NT2/D1 (cell line): ENCODE data around the gene SPRYD3.
A peak's percentile ranks its signal among the peaks of the same experiment; 100 is the strongest.
"Not testable (repeated sequence)": the region's sequence is repeated elsewhere in the genome, so short reads cannot be mapped to it uniquely, and the experiment has no call there.

Source experiments
- DNase-seq: peaks from one replicate; pipeline ENCODE4 v3.0.0-alpha.2; 2011; ENCODE audit warnings: low read depth, low spot score
- H3K27me3 ChIP-seq: 2 replicates; pipeline ENCODE4 v1.6.0; 2011; ENCODE audit warnings: mild to moderate bottlenecking; ENCODE audit not compliant: insufficient read length, insufficient read depth
- H3K36me3 ChIP-seq: 2 replicates; pipeline ENCODE4 v1.6.1; 2011; ENCODE audit warnings: mild to moderate bottlenecking, low read length, mixed read lengths; ENCODE audit not compliant: insufficient read depth, insufficient read length
- H3K4me1 ChIP-seq: 2 replicates; pipeline ENCODE4 v1.5.1; 2011; ENCODE audit not compliant: insufficient read depth, insufficient read length
- H3K4me3 ChIP-seq: 2 replicates; pipeline ENCODE4 v1.5.1; 2011; ENCODE audit warnings: low read depth; ENCODE audit not compliant: insufficient read length
- H3K9ac ChIP-seq: 2 replicates; pipeline ENCODE4 v1.6.0; 2011; ENCODE audit warnings: low read depth; ENCODE audit not compliant: insufficient read length
- H3K9me3 ChIP-seq: 2 replicates; pipeline ENCODE4 v1.5.1; 2011; ENCODE audit warnings: mild to moderate bottlenecking, low read length; ENCODE audit not compliant: insufficient read depth
- SUZ12 ChIP-seq: IDR thresholded peaks from 2 replicates; pipeline ENCODE4 v1.6.1; 2011; ENCODE audit not compliant: insufficient read length, insufficient read depth; ENCODE audit errors: extremely low read depth
- YY1 ChIP-seq: IDR thresholded peaks from 2 replicates; pipeline ENCODE4 v1.6.1; 2011; ENCODE audit not compliant: insufficient read length, insufficient read depth
- ZNF274 ChIP-seq: IDR thresholded peaks from 2 replicates; pipeline ENCODE4 v1.6.1; 2011; ENCODE audit warnings: mild to moderate bottlenecking, low read depth, low read length

The SPRYD3 gene

GRCh38 chr12:53096089-53096741 lies 17.0 kb upstream of the SPRYD3 start:
- H3K4me1 ChIP-seq: peaks cover 23% of the 10 kb centered on the region
- H3K36me3 ChIP-seq: peaks cover 3% of the 10 kb centered on the region
- no peak for DNase-seq
- peak overlapping the region; percentile 28 for H3K9ac ChIP-seq
- TF ChIP-seq YY1 (no peak), SUZ12 (no peak), ZNF274 (no peak)
- H3K27me3 ChIP-seq: peaks cover 31% of the 10 kb centered on the region
- no peaks in the 10 kb centered on the region for H3K9me3 ChIP-seq
- H3K4me3 ChIP-seq: peak overlapping the region; percentile 66

GRCh38 chr12:53095596-53095895 lies 16.4 kb upstream of the SPRYD3 start:
- H3K36me3 ChIP-seq, H3K9ac ChIP-seq, H3K4me3 ChIP-seq, H3K9me3 ChIP-seq, DNase-seq: not testable (repeated sequence)
- Histone ChIP-seq H3K27me3 (peaks cover 31% of the 10 kb centered on the region), H3K4me1 (peaks cover 19% of the 10 kb centered on the region)

- not testable (repeated sequence) for DNase-seq, H3K9ac ChIP-seq, H3K36me3 ChIP-seq, H3K9me3 ChIP-seq, H3K4me3 ChIP-seq
- peaks cover 31% of the 10 kb centered on the region for H3K27me3 ChIP-seq
- H3K4me1 ChIP-seq: peaks cover 19% of the 10 kb centered on the region
Measured at GRCh38 chr12:53094796-53095595, 15.8 kb upstream of the SPRYD3 start.

- H3K4me3 ChIP-seq: no peak overlapping the region
Measured at GRCh38 chr12:53094394-53094787, 15.2 kb upstream of the SPRYD3 start.

GRCh38 chr12:53093777-53094393 lies 14.7 kb upstream of the SPRYD3 start:
- H3K9ac ChIP-seq: no peak overlapping the region
- H3K27me3 ChIP-seq: peaks cover 27% of the 10 kb centered on the region
- H3K9me3 ChIP-seq: no peaks in the 10 kb centered on the region
- no peak overlapping the region for H3K4me3 ChIP-seq
- TF ChIP-seq SUZ12: no peak
- peaks cover 15% of the 10 kb centered on the region for H3K4me1 ChIP-seq
- no peaks in the 10 kb centered on the region for H3K36me3 ChIP-seq
- DNase-seq: no peak

More at GRCh38 chr12:53094394-53094787, 15.2 kb upstream of the SPRYD3 start:
- no peak for TF ChIP-seq YY1
- TF ChIP-seq SUZ12: no peak
- no peak for DNase-seq
- no peaks in the 10 kb centered on the region for H3K9me3 ChIP-seq
- no peaks in the 10 kb centered on the region for H3K36me3 ChIP-seq
- H3K9ac ChIP-seq: no peak overlapping the region
- H3K4me1 ChIP-seq: peaks cover 19% of the 10 kb centered on the region
- peaks cover 31% of the 10 kb centered on the region for H3K27me3 ChIP-seq

GRCh38 chr12:53091756-53092155 lies 12.6 kb upstream of the SPRYD3 start:
- peaks cover 10% of the 10 kb centered on the region for H3K4me1 ChIP-seq
- no peak for DNase-seq
- no peak overlapping the region for H3K9ac ChIP-seq
- no peak overlapping the region for H3K4me3 ChIP-seq
- H3K27me3 ChIP-seq: peaks cover 7% of the 10 kb centered on the region
- TF ChIP-seq ZNF274: no peak
- TF ChIP-seq SUZ12: no peak
- TF ChIP-seq YY1: no peak
- H3K36me3 ChIP-seq: no peaks in the 10 kb centered on the region
- H3K9me3 ChIP-seq: no peaks in the 10 kb centered on the region

GRCh38 chr12:53090554-53090953 lies 11.4 kb upstream of the SPRYD3 start:
- Histone ChIP-seq H3K9ac (no peak overlapping the region), H3K4me1 (peaks cover 6% of the 10 kb centered on the region), H3K4me3 (no peak overlapping the region), H3K27me3 (no peaks in the 10 kb centered on the region), H3K9me3 (no peaks in the 10 kb centered on the region), H3K36me3 (no peaks in the 10 kb centered on the region)
- TF ChIP-seq SUZ12 (no peak), ZNF274 (no peak), YY1 (no peak)
- DNase-seq: no peak
